Vagina (tissue), 2 donors: Measurements from ENCODE around the gene SCAF1. TPM values are rescaled to one million over a fixed set of nuclear protein-coding genes. Genes with fewer than 3 reads are reported as not detected.

ENCODE experiments used
- DNase-seq, 2 donors: peaks; one replicate each; pipeline ENCODE4 v3.0.0-alpha.2; 2017; ENCODE audit errors: extremely low spot score in 2 of 2
- H3K27ac ChIP-seq: fragments of 200-600 bp; sonication (generic); one replicate; pipeline ENCODE4 v1.5.1; 2019
- H3K27me3 ChIP-seq: fragments of 200-600 bp; sonication (generic); one replicate; pipeline ENCODE4 v1.5.1; 2019
- H3K36me3 ChIP-seq, 2 donors: fragments of 200-600 bp; sonication (generic); one replicate each; pipeline ENCODE4 v1.5.1; 2017 to 2019
- H3K4me1 ChIP-seq: fragments of 200-600 bp; sonication (generic); one replicate; pipeline ENCODE4 v1.5.1; 2019
- H3K4me3 ChIP-seq, 2 donors: fragments of 200-600 bp; sonication (generic); 1 replicate in 1 of 2; 2 replicates in 1 of 2; pipeline ENCODE4 v1.5.1; 2016 to 2019
- H3K9me3 ChIP-seq: fragments of 200-600 bp; sonication (generic); one replicate; pipeline ENCODE4 v1.5.1; 2019
- CTCF ChIP-seq, 3 experiments: fragments of 450-650 bp in 2 of 3; fragments of 200-600 bp in 1 of 3; sonication (generic) in 1 of 3; IDR thresholded peaks; one replicate each; pipeline ENCODE4 v1.5.1; 2017 to 2019; ENCODE audit warnings: antibody characterized with exemption in 3 of 3, mild to moderate bottlenecking in 2 of 3, moderate library complexity in 2 of 3
- POLR2A ChIP-seq, 2 donors: fragments of 450-650 bp; IDR thresholded peaks; one replicate each; pipeline ENCODE4 v1.6.1; 2017; ENCODE audit warnings: antibody characterized with exemption in 2 of 2, mild to moderate bottlenecking in 2 of 2, moderate library complexity in 2 of 2
- POLR2AphosphoS5 ChIP-seq, 2 donors: sonication (generic); formaldehyde crosslinking; IDR thresholded peaks; one replicate each; pipeline ENCODE4 v1.9.0; 2017; ENCODE audit warnings: antibody characterized with exemption in 2 of 2, mild to moderate bottlenecking in 2 of 2, low read depth in 1 of 2; ENCODE audit not compliant: insufficient read depth in 1 of 2
- intact Hi-C: fragments of 100-400 bp; cut with DNase I; formaldehyde crosslinking; loops from one replicate; pipeline ENCODE4 v1.15.1; 2023
- total RNA-seq: library from RNA; depleted of rRNA; stranded (reverse); fragments of >200 nt; gene quantifications from one replicate; pipeline ENCODE4 v1.2.3, GENCODE V29; 2016

The SCAF1 gene
- total RNA-seq, 1 donor from 2014 or later, result 20.4 TPM

DNA sequence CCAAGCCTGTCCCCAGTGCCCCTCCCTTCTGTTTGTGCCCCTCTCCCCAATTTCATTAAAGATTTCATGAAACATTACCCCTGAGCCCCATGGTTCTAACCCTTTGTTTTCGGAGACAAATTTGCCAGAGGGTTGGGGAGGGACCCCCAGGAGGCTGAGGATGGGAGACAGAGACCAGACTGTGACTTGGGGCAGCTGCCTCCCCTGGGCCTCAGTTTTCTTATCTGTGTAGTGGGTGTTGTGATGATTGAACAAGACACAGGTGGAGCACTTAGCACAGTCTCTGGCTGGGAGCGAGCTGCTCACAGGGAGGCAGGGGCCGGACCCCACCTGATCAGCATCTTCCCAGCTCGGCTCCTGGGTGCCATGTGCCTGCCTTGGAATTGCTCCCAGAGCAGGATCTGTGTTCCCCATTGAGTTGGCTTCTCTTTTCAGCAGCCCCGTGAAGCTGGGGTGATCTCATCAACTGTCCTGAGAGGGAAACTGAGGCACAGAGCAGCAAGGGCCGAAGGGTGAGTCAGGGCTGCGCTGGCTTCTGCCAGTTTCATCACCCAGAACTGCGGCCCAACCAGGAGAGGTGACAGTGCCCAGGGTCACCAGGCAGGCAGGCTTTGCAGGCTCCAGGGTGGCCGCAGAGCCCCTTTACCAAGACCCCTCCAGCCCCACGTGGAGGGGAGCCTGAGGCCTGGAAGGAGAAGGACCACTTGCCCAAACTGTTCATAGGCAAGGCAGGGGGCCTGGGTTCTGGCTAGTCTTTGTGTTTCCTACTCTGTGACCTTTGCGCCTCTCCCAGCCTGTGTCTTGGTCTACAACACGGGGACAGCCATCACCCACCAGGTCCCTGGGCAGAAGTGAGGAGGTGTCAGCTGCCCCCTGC is 16.8 kb downstream of the SCAF1 start:
- DNase-seq, result no peak
- Histone ChIP-seq H3K4me3 (no peak overlapping the region), H3K36me3 (peaks cover 4 to 92% of the 10 kb centered on the region in 2 donors), H3K27ac (no peak overlapping the region), H3K27me3 (no peaks in the 10 kb centered on the region), H3K9me3 (no peaks in the 10 kb centered on the region), H3K4me1 (peaks cover 6% of the 10 kb centered on the region)
- TF ChIP-seq POLR2A (IDR thresholded peaks at IDR 0.05), result no peak
- TF ChIP-seq CTCF (IDR thresholded peaks at IDR 0.05), result no peak
- TF ChIP-seq POLR2AphosphoS5 (IDR thresholded peaks at IDR 0.05; ENCODE audit: insufficient read depth in 1 of 2, low read depth in 1 of 2), result no peak
- intact Hi-C loops, result no loop called here

DNA sequence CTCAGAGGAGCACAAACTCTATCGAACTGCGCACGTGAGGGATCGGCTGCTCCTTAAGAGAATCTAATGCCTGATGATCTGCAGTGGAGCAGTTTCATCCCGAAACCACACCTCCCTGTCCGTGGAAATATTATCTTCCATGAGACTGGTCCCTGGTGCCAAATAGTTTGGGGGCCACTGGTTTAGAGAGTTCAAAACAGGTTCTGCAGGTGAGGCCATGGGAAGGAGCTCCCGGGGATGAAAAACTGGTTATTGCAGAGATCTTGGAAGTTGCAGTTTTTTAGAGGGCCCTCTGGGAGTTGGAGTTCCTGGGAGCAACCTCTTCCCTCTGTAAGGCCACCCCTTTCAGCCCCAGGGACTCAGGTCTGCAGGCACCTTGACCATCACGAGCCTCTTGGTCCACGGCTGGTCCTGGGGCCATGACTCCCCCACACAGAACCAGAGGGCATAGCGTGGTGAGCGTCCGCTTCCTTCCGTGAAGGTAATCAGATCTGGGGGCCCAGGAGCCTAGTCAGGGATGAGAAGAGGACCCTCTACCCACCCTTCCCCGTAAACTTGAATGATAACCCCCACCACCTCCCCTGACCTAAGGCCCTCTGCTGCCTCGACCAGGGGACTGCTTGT is 18.4 kb downstream of the SCAF1 start:
- no peak overlapping the region for H3K27ac ChIP-seq
- no peak for DNase-seq
- intact Hi-C loops, result loop anchor here (10.0 kb wide), 1 partner anchor 166 kb away; the partner anchor contains the start of gene RPS11
- H3K4me1 ChIP-seq, result peaks cover 11% of the 10 kb centered on the region
- no peak overlapping the region for H3K4me3 ChIP-seq
- no peaks in the 10 kb centered on the region for H3K9me3 ChIP-seq
- no peak for TF ChIP-seq POLR2AphosphoS5 (IDR thresholded peaks at IDR 0.05; ENCODE audit: insufficient read depth in 1 of 2, low read depth in 1 of 2)
- no peak for TF ChIP-seq POLR2A (IDR thresholded peaks at IDR 0.05)
- no peak for TF ChIP-seq CTCF (IDR thresholded peaks at IDR 0.05)
- peaks cover 0 to 75% of the 10 kb centered on the region in 2 donors for H3K36me3 ChIP-seq
- H3K27me3 ChIP-seq, result no peaks in the 10 kb centered on the region

GRCh38 chr19:49662011-49662410 is 20.0 kb downstream of the SCAF1 start:
- DNase-seq, result no peak
- TF ChIP-seq POLR2A (IDR thresholded peaks at IDR 0.05) (no peak), POLR2AphosphoS5 (IDR thresholded peaks at IDR 0.05; ENCODE audit: insufficient read depth in 1 of 2, low read depth in 1 of 2) (no peak), CTCF (IDR thresholded peaks at IDR 0.05) (no peak)
- H3K36me3 ChIP-seq, result peaks cover 0 to 60% of the 10 kb centered on the region in 2 donors
- intact Hi-C loops, result loop anchor here (10.0 kb wide), 1 partner anchor 167 kb away; the partner anchor contains the start of gene RPS11
- no peak overlapping the region for H3K27ac ChIP-seq
- H3K4me1 ChIP-seq, result peaks cover 22% of the 10 kb centered on the region
- H3K27me3 ChIP-seq, result no peaks in the 10 kb centered on the region
- no peaks in the 10 kb centered on the region for H3K9me3 ChIP-seq
- no peak overlapping the region for H3K4me3 ChIP-seq

DNA sequence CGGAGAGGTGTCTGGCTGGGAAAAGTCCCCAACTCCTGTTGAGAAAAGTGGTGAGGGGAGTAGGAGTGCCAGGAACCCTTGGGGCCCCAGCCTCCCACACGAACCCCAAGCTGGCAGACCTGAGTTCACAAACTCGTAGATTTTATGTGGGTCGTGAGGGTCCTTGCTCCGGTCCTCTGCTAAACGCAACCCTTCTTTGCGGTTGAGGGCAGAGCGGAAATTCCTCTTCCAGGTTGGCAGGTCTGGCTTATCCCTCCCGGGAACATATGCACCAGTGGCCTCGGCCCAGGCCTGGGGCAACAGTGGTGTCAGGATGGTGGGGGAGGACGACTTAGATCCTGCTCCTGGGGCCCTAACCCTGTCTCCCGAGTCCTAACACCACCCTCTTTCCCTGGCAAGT is 21.2 kb downstream of the SCAF1 start:
- peaks cover 22% of the 10 kb centered on the region for H3K4me1 ChIP-seq
- H3K36me3 ChIP-seq, result peaks cover 0 to 47% of the 10 kb centered on the region in 2 donors
- no peaks in the 10 kb centered on the region for H3K9me3 ChIP-seq
- no peak overlapping the region for H3K4me3 ChIP-seq
- intact Hi-C loops, result loop anchor here (10.0 kb wide), 1 partner anchor 168 kb away; the partner anchor contains the start of gene RPS11
- no peak for DNase-seq
- no peaks in the 10 kb centered on the region for H3K27me3 ChIP-seq
- H3K27ac ChIP-seq, result no peak overlapping the region
- TF ChIP-seq POLR2AphosphoS5 (IDR thresholded peaks at IDR 0.05; ENCODE audit: insufficient read depth in 1 of 2, low read depth in 1 of 2) (no peak), CTCF (IDR thresholded peaks at IDR 0.05) (no peak), POLR2A (IDR thresholded peaks at IDR 0.05) (no peak)
